Parathyroid adenoma (tissue), 2 donors: Measurements from ENCODE around the gene ADAM8.

Experiments
- H2AFZ ChIP-seq: fragments of 300-600 bp; sonication (generic); one replicate; pipeline ENCODE4 v1.7.0; 2017; ENCODE audit warnings: antibody characterized with exemption, mild to moderate bottlenecking
- H3K27ac ChIP-seq: fragments of 300-600 bp; sonication (generic); one replicate; pipeline ENCODE4 v1.7.0; 2017
- H3K27me3 ChIP-seq: fragments of 300-600 bp; sonication (generic); one replicate; pipeline ENCODE4 v1.7.0; 2017; ENCODE audit warnings: low read length; ENCODE audit not compliant: control insufficient read depth, insufficient read depth
- H3K36me3 ChIP-seq: fragments of 300-600 bp; sonication (generic); one replicate; pipeline ENCODE4 v1.7.0; 2017; ENCODE audit warnings: low read length; ENCODE audit not compliant: control insufficient read depth, insufficient read depth
- H3K4me1 ChIP-seq: fragments of 300-600 bp; sonication (generic); one replicate; pipeline ENCODE4 v1.7.0; 2017; ENCODE audit warnings: control low read depth
- H3K4me2 ChIP-seq: fragments of 300-600 bp; sonication (generic); one replicate; pipeline ENCODE4 v1.7.0; 2017; ENCODE audit warnings: low read length
- H3K4me3 ChIP-seq: fragments of 300-600 bp; sonication (generic); one replicate; pipeline ENCODE4 v1.7.0; 2017; ENCODE audit warnings: low read depth, low read length
- H3K79me2 ChIP-seq: fragments of 300-600 bp; sonication (generic); one replicate; pipeline ENCODE4 v1.7.0; 2017; ENCODE audit warnings: control low read depth
- H3K9ac ChIP-seq: fragments of 300-600 bp; sonication (generic); one replicate; pipeline ENCODE4 v1.7.0; 2017; ENCODE audit warnings: mild to moderate bottlenecking
- H3K9me3 ChIP-seq: fragments of 300-600 bp; sonication (generic); one replicate; pipeline ENCODE4 v1.7.0; 2017; ENCODE audit warnings: low read length; ENCODE audit not compliant: control insufficient read depth
- TF ChIP-seq, protein P1 (sequence below): fragments of 300-600 bp; sonication (generic); IDR thresholded peaks from one replicate; pipeline ENCODE4 v1.7.0; 2017; ENCODE audit warnings: antibody characterized with exemption, mild to moderate bottlenecking
- donor health status: primary hyperparathyroidism.

ADAM8 gene

GRCh38 chr10:133312016-133312768 lies 35.5 kb upstream of the ADAM8 start:
- TF ChIP-seq, protein P1, sequence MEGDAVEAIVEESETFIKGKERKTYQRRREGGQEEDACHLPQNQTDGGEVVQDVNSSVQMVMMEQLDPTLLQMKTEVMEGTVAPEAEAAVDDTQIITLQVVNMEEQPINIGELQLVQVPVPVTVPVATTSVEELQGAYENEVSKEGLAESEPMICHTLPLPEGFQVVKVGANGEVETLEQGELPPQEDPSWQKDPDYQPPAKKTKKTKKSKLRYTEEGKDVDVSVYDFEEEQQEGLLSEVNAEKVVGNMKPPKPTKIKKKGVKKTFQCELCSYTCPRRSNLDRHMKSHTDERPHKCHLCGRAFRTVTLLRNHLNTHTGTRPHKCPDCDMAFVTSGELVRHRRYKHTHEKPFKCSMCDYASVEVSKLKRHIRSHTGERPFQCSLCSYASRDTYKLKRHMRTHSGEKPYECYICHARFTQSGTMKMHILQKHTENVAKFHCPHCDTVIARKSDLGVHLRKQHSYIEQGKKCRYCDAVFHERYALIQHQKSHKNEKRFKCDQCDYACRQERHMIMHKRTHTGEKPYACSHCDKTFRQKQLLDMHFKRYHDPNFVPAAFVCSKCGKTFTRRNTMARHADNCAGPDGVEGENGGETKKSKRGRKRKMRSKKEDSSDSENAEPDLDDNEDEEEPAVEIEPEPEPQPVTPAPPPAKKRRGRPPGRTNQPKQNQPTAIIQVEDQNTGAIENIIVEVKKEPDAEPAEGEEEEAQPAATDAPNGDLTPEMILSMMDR = no peak
- H3K4me2 ChIP-seq = no peak overlapping the region
- no peak overlapping the region for H3K9ac ChIP-seq
- H3K36me3 ChIP-seq = no peaks in the 10 kb centered on the region
- H2AFZ ChIP-seq = no peak overlapping the region
- H3K9me3 ChIP-seq = no peaks in the 10 kb centered on the region
- H3K4me3 ChIP-seq = no peak overlapping the region
- peaks cover 5% of the 10 kb centered on the region for H3K4me1 ChIP-seq
- no peak overlapping the region for H3K27ac ChIP-seq
- H3K27me3 ChIP-seq = no peaks in the 10 kb centered on the region
- peaks cover 4% of the 10 kb centered on the region for H3K79me2 ChIP-seq

DNA sequence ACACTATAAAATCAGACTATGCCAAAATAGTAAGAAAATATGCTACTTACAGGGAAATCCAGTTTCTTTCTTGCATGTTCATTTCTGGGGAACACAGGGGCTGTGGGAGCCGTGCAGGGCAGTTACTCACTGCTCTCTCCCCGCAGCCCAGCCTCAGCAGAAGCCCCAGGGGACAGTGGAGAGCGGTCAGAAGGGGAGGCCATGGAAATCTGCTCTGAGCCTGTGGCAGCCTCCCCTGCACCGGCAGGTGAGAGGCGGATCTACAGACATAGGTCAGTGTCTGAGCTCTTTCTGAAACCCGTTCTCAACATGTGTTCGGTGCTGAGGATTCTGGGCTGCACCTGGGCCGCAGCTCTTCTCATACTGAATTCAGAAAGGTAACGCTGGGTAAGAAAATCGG lies 34.9 kb upstream of the ADAM8 start:
- no peaks in the 10 kb centered on the region for H3K36me3 ChIP-seq
- H2AFZ ChIP-seq = no peak overlapping the region
- TF ChIP-seq, protein P1 = no peak

DNA sequence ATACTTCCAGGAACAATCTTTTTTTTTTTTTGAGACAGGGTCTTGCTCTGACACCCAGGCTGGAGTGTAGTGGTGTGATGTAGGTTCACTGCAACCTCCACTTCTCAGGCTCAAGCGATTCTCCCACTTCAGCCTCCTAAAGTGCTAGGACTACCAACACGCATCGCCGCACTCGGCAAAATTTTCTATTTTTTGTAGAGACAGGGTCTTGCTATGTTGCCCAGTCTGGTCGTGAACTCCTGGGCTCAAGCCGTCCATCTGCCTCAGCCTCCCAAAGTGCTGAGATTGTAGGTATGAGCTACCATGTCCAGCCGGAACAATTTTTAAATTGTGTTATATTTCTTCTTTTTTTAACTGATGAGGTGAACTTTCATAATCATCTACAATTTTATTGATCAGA lies 34.1 kb upstream of the ADAM8 start:
- Histone ChIP-seq H3K79me2 (peaks cover 18% of the 10 kb centered on the region), H3K27ac (no peak overlapping the region), H3K9ac (no peak overlapping the region), H3K27me3 (no peaks in the 10 kb centered on the region), H3K4me3 (no peak overlapping the region), H3K36me3 (no peaks in the 10 kb centered on the region), H2AFZ (no peak overlapping the region), H3K4me2 (no peak overlapping the region), H3K9me3 (no peaks in the 10 kb centered on the region), H3K4me1 (peaks cover 6% of the 10 kb centered on the region)
- TF ChIP-seq, protein P1 = no peak

More for the DNA sequence above, 34.9 kb upstream of the ADAM8 start:
- H3K27me3 ChIP-seq = no peaks in the 10 kb centered on the region
- H3K27ac ChIP-seq = no peak overlapping the region
- no peaks in the 10 kb centered on the region for H3K9me3 ChIP-seq
- H3K4me2 ChIP-seq = no peak overlapping the region
- H3K79me2 ChIP-seq = peaks cover 10% of the 10 kb centered on the region
- no peak overlapping the region for H3K9ac ChIP-seq
- H3K4me1 ChIP-seq = peaks cover 6% of the 10 kb centered on the region
- H3K4me3 ChIP-seq = no peak overlapping the region

DNA sequence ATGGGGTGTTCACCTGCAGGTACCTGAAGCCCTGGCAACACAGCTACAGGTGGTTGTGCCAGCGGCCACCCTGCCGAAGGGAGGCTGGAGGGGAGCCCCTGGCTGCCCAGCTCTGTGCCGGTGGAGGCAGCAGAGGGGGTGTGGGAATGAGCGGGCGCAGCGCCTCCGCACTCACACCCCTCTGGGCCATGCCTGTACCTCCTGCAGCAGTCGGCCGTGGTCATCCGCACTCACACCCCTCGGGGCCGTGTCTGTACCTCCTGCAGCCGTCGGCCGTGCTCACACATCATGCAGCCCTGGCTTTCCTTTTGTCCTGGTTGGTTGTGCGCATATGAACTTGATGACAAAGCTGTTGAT lies 33.7 kb upstream of the ADAM8 start:
- Histone ChIP-seq H3K9ac (no peak overlapping the region), H3K27ac (no peak overlapping the region), H3K36me3 (no peaks in the 10 kb centered on the region), H2AFZ (no peak overlapping the region), H3K9me3 (no peaks in the 10 kb centered on the region), H3K4me1 (peaks cover 6% of the 10 kb centered on the region), H3K27me3 (no peaks in the 10 kb centered on the region), H3K79me2 (peaks cover 22% of the 10 kb centered on the region), H3K4me2 (no peak overlapping the region), H3K4me3 (no peak overlapping the region)
- TF ChIP-seq, protein P1 = no peak
